HFFc6 (cell line): ENCODE results near the gene TXNRD1. TPM values are rescaled to one million over a fixed set of nuclear protein-coding genes. Genes with fewer than 3 reads are reported as not detected.
A peak's percentile ranks its signal among the peaks of the same experiment; 100 is the strongest.

Source experiments
- DNase-seq: peaks from one replicate; pipeline ENCODE4 v3.0.0-alpha.2; 2018
- H3K27ac Mint-ChIP-seq: 2 replicates; pipeline ENCODE4 v1.8.0; 2020; ENCODE audit warnings: mild to moderate bottlenecking, mixed read lengths
- H3K27me3 Mint-ChIP-seq: 2 replicates; pipeline ENCODE4 v1.8.0; 2021; ENCODE audit warnings: mild to moderate bottlenecking, moderate library complexity, mixed read lengths; ENCODE audit not compliant: insufficient read depth
- H3K36me3 Mint-ChIP-seq: 2 replicates; pipeline ENCODE4 v1.8.0; 2021; ENCODE audit warnings: low read depth, mixed read lengths
- H3K4me1 Mint-ChIP-seq: 2 replicates; pipeline ENCODE4 v1.8.0; 2020; ENCODE audit warnings: low read depth, mixed read lengths
- H3K4me3 Mint-ChIP-seq: 2 replicates; pipeline ENCODE4 v1.8.0; 2020; ENCODE audit warnings: mild to moderate bottlenecking, moderate library complexity, mixed read lengths
- H3K9me3 Mint-ChIP-seq: 2 replicates; pipeline ENCODE4 v1.8.0; 2020; ENCODE audit warnings: mild to moderate bottlenecking, mixed read lengths
- CTCF ChIP-seq: fragments of 200-600 bp; sonication (generic); IDR thresholded peaks from 2 replicates; pipeline ENCODE4 v1.5.0; 2021; ENCODE audit warnings: antibody characterized with exemption, mild to moderate bottlenecking
- total RNA-seq, 6 experiments: library from RNA; stranded (reverse); fragmentation: NEBNext Ultra II Directional; extraction: Animal tissue kit (Norgen Biotek cat#: 25700); gene quantifications; 2 replicates in 1 of 6; 3 replicates in 5 of 6; pipeline ENCODE4 v1.2.3, GENCODE V29; 2021

The TXNRD1 gene
- total RNA-seq, 6 experiments from 2014 or later: 468 to 851 (median 784) TPM

GRCh38 chr12:104285740-104286515 lies 70.3 kb downstream of the TXNRD1 start:
- no peak for TF ChIP-seq CTCF
- Mint-ChIP-seq H3K36me3 (peaks cover 44% of the 10 kb centered on the region), H3K27ac (peak overlapping the region; percentile 100), H3K9me3 (peaks cover 23% of the 10 kb centered on the region), H3K4me3 (peak overlapping the region; percentile 98), H3K4me1 (peaks cover 56% of the 10 kb centered on the region), H3K27me3 (peaks cover 25% of the 10 kb centered on the region)
- DNase-seq: peak; percentile 51

DNA sequence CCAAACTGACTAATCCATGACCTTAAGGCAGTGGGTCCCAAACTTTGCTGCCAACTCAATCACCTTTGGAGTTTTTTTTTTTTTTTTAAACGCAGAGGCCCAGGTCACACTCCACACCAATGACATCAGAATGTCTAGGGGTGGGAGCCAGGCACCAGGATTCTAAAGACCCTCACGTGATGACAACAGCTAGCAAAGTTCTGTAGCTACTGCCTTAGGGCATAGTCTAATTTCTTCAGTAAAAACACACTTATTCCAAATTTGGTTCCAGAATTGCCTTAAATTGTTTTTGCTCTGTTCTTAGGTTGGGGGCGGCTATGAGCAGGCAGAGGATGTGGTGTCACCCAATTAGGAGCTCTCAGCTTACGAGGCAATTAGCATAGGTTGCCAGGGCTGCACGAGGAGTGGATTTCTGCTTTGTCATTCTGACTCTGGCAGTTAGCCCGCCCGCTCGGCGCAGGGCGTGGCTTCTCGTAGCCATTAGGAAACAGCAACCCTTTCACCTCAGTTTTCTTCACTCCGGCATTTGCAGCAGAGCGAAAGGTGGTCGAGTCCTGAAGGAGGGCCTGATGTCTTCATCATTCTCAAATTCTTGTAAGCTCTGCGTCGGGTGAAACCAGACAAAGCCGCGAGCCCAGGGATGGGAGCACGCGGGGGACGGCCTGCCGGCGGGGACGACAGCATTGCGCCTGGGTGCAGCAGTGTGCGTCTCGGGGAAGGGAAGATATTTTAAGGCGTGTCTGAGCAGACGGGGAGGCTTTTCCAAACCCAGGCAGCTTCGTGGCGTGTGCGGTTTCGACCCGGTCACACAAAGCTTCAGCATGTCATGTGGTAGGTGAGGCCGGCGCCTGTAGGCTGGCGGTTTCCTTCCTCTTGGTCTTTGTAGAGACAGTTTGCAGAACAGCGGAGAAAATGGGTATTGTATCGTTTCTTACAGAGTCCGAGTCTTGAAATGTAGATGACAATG lies 71.2 kb downstream of the TXNRD1 start:
- peaks cover 51% of the 10 kb centered on the region for H3K4me1 Mint-ChIP-seq
- peak overlapping the region; percentile 98 for H3K4me3 Mint-ChIP-seq
- peaks cover 23% of the 10 kb centered on the region for H3K9me3 Mint-ChIP-seq
- TF ChIP-seq CTCF: no peak; the same call in 1 of the 2 replicates
- peaks cover 25% of the 10 kb centered on the region for H3K27me3 Mint-ChIP-seq
- peaks cover 40% of the 10 kb centered on the region for H3K36me3 Mint-ChIP-seq
- peak overlapping the region; percentile 100 for H3K27ac Mint-ChIP-seq
- DNase-seq: peak; percentile 99

GRCh38 chr12:104288635-104289274 lies 73.2 kb downstream of the TXNRD1 start:
- peak overlapping the region; percentile 98 for H3K4me3 Mint-ChIP-seq
- H3K9me3 Mint-ChIP-seq: peaks cover 23% of the 10 kb centered on the region
- peaks cover 33% of the 10 kb centered on the region for H3K27me3 Mint-ChIP-seq
- DNase-seq: peak; percentile 75
- H3K4me1 Mint-ChIP-seq: peaks cover 56% of the 10 kb centered on the region
- H3K36me3 Mint-ChIP-seq: peaks cover 59% of the 10 kb centered on the region
- TF ChIP-seq CTCF: no peak
- peak overlapping the region; percentile 100 for H3K27ac Mint-ChIP-seq

GRCh38 chr12:104290320-104290719 lies 74.7 kb downstream of the TXNRD1 start:
- H3K4me3 Mint-ChIP-seq: peak overlapping the region; percentile 98
- H3K9me3 Mint-ChIP-seq: peaks cover 23% of the 10 kb centered on the region
- H3K27ac Mint-ChIP-seq: peak overlapping the region; percentile 100; the same call in 1 of the 2 replicates
- H3K27me3 Mint-ChIP-seq: peaks cover 42% of the 10 kb centered on the region
- H3K36me3 Mint-ChIP-seq: peaks cover 71% of the 10 kb centered on the region
- TF ChIP-seq CTCF: no peak
- no peak for DNase-seq
- H3K4me1 Mint-ChIP-seq: peaks cover 56% of the 10 kb centered on the region

DNA sequence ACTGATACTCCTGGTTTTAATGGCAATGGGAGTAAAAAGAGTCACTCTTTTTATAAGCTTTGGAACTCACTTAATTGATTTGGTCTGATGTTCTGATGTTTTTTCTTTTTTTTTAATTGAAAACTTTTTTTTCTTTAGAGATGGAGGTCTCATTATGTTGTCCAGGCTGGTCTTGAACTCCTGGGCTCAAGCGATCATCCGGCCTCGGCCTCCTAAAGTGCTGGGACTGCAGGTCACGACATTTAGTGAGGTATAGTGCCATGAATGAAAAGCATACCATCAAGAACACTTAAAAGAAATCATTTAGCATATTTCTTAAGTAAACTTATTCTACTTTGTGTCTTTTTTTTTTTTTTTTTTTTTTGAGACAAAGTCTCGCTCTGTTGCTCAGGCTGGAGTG lies 75.3 kb downstream of the TXNRD1 start:
- peaks cover 56% of the 10 kb centered on the region for H3K4me1 Mint-ChIP-seq
- TF ChIP-seq CTCF: no peak
- peaks cover 77% of the 10 kb centered on the region for H3K36me3 Mint-ChIP-seq
- peak overlapping the region; percentile 55 for H3K27ac Mint-ChIP-seq
- H3K27me3 Mint-ChIP-seq: peaks cover 47% of the 10 kb centered on the region
- peak overlapping the region; percentile 98 for H3K4me3 Mint-ChIP-seq
- H3K9me3 Mint-ChIP-seq: peaks cover 23% of the 10 kb centered on the region
- DNase-seq: no peak
